ENCODE data around the gene WBP1L. TPM values are rescaled to one million over a fixed set of nuclear protein-coding genes. Genes with fewer than 3 reads are reported as not detected.
"Not testable (repeated sequence)": the region's sequence is repeated elsewhere in the genome, so short reads cannot be mapped to it uniquely, and the experiment has no call there.

WBP1L gene
- total and polyA plus RNA-seq, 4 experiments from 2014 or later: 25.7 to 41.1 (median 36.8) TPM

GRCh38 chr10:102753718-102754117 lies 10.0 kb downstream of the WBP1L start:
- Mint-ChIP-seq H3K4me1 (peaks cover 40 to 62% (median 48%) of the 10 kb centered on the region in 4 donors), H3K4me3 (no peak overlapping the region), H3K27me3 (no peaks in the 10 kb centered on the region), H3K36me3 (peaks cover 10 to 12% of the 10 kb centered on the region in 2 donors), H3K27ac (peak overlapping the region in 4 of 7 donors; percentile 8 to 83 (median 53)), H3K9me3 (no peaks in the 10 kb centered on the region)
- intact Hi-C loops (cut with micrococcal nuclease): no loop called here
- no peaks in the 10 kb centered on the region for H3K27me3 ChIP-seq (ENCODE audit: insufficient read depth, low read length)
- POLR2A ChIA-PET (ENCODE audit: partially characterized antibody): no interaction called here
- H3K27ac ChIP-seq (ENCODE audit: low read depth, low read length): no peak overlapping the region
- no peaks in the 10 kb centered on the region for H3K9me3 ChIP-seq (ENCODE audit: control insufficient read depth in 1 of 2, low read length in 2 of 2)
- DNase-seq: no peak
- peaks cover 41% of the 10 kb centered on the region for H3K4me1 ChIP-seq (ENCODE audit: insufficient read depth, low read length)
- no peak overlapping the region for H3K4me3 ChIP-seq (ENCODE audit: low read length in 2 of 2)
- no peaks in the 10 kb centered on the region for H3K36me3 ChIP-seq (ENCODE audit: insufficient read depth, low read length)
- CTCF ChIA-PET (ENCODE audit: partially characterized antibody): interaction anchor here (1.4 to 3.9 kb wide), 5 partner anchors 10 to 28 kb away, joined by 3 to 15 read pairs (median 6); partner anchors contain the start of gene WBP1L

GRCh38 chr10:102757323-102757722 lies 13.6 kb downstream of the WBP1L start:
- Histone ChIP-seq H3K9me3 (ENCODE audit: control insufficient read depth in 1 of 2, low read length in 2 of 2) (no peaks in the 10 kb centered on the region), H3K27me3 (ENCODE audit: insufficient read depth, low read length) (no peaks in the 10 kb centered on the region), H3K4me1 (ENCODE audit: insufficient read depth, low read length) (peaks cover 30% of the 10 kb centered on the region), H3K36me3 (ENCODE audit: insufficient read depth, low read length) (no peaks in the 10 kb centered on the region), H3K27ac (ENCODE audit: low read depth, low read length) (no peak overlapping the region), H3K4me3 (ENCODE audit: low read length in 2 of 2) (no peak overlapping the region)
- no peaks in the 10 kb centered on the region for H3K27me3 Mint-ChIP-seq
- ChIA-PET CTCF (ENCODE audit: partially characterized antibody) (no interaction called here), POLR2A (ENCODE audit: partially characterized antibody) (no interaction called here)
- H3K27ac Mint-ChIP-seq: no peak overlapping the region
- H3K9me3 Mint-ChIP-seq: no peaks in the 10 kb centered on the region
- no peak for DNase-seq
- no peak overlapping the region for H3K4me3 Mint-ChIP-seq
- peaks cover 28 to 47% (median 39%) of the 10 kb centered on the region in 4 donors for H3K4me1 Mint-ChIP-seq
- intact Hi-C loops (cut with micrococcal nuclease): no loop called here
- H3K36me3 Mint-ChIP-seq: peaks cover 21 to 23% of the 10 kb centered on the region in 2 donors

GRCh38 chr10:102758240-102758932 lies 14.6 kb downstream of the WBP1L start:
- peaks cover 23 to 29% of the 10 kb centered on the region in 2 donors for H3K36me3 Mint-ChIP-seq
- no peaks in the 10 kb centered on the region for H3K27me3 Mint-ChIP-seq
- DNase-seq: no peak
- H3K4me3 Mint-ChIP-seq: peak overlapping the region in 1 of 8 donors; percentile 29
- H3K4me3 ChIP-seq (ENCODE audit: low read length in 2 of 2): no peak overlapping the region
- H3K9me3 Mint-ChIP-seq: no peaks in the 10 kb centered on the region
- no peak overlapping the region for H3K27ac ChIP-seq (ENCODE audit: low read depth, low read length)
- no peaks in the 10 kb centered on the region for H3K36me3 ChIP-seq (ENCODE audit: insufficient read depth, low read length)
- H3K27ac Mint-ChIP-seq: peak overlapping the region in 5 of 7 donors; percentile 22 to 78 (median 58)
- intact Hi-C loops (cut with micrococcal nuclease): no loop called here
- CTCF ChIA-PET (ENCODE audit: partially characterized antibody): no interaction called here
- peaks cover 19% of the 10 kb centered on the region for H3K4me1 ChIP-seq (ENCODE audit: insufficient read depth, low read length)
- peaks cover 21 to 41% (median 32%) of the 10 kb centered on the region in 4 donors for H3K4me1 Mint-ChIP-seq
- no peaks in the 10 kb centered on the region for H3K9me3 ChIP-seq (ENCODE audit: control insufficient read depth in 1 of 2, low read length in 2 of 2)
- H3K27me3 ChIP-seq (ENCODE audit: insufficient read depth, low read length): no peaks in the 10 kb centered on the region
- POLR2A ChIA-PET (ENCODE audit: partially characterized antibody): interaction anchor here (1.6 kb wide), 1 partner anchor 14 kb away, joined by 4 read pairs; the partner anchor contains the start of gene WBP1L

GRCh38 chr10:102758933-102759262 lies 15.2 kb downstream of the WBP1L start:
- H3K4me1 ChIP-seq (ENCODE audit: insufficient read depth, low read length): peaks cover 15% of the 10 kb centered on the region
- H3K36me3 ChIP-seq (ENCODE audit: insufficient read depth, low read length); DNase-seq; intact Hi-C loops (cut with micrococcal nuclease); H3K27me3 Mint-ChIP-seq; H3K9me3 Mint-ChIP-seq; H3K4me3 ChIP-seq (ENCODE audit: low read length in 2 of 2); CTCF ChIA-PET (ENCODE audit: partially characterized antibody); H3K27ac ChIP-seq (ENCODE audit: low read depth, low read length); H3K27me3 ChIP-seq (ENCODE audit: insufficient read depth, low read length); H3K9me3 ChIP-seq (ENCODE audit: control insufficient read depth in 1 of 2, low read length in 2 of 2): not testable (repeated sequence)
- peak overlapping the region in 3 of 7 donors; percentile 58 to 78 (median 73) for H3K27ac Mint-ChIP-seq
- H3K36me3 Mint-ChIP-seq: peaks cover 23 to 27% of the 10 kb centered on the region in 2 donors
- POLR2A ChIA-PET (ENCODE audit: partially characterized antibody): interaction anchor here (1.6 kb wide), 1 partner anchor 15 kb away, joined by 4 read pairs; the partner anchor contains the start of gene WBP1L
- H3K4me1 Mint-ChIP-seq: peaks cover 16 to 37% (median 27%) of the 10 kb centered on the region in 4 donors
- H3K4me3 Mint-ChIP-seq: peak overlapping the region in 1 of 8 donors; percentile 29

- intact Hi-C loops (cut with micrococcal nuclease): no loop called here
- no peak overlapping the region for H3K4me3 Mint-ChIP-seq
- H3K27ac Mint-ChIP-seq: no peak overlapping the region
- Histone ChIP-seq H3K4me1 (ENCODE audit: insufficient read depth, low read length) (peaks cover 15% of the 10 kb centered on the region), H3K36me3 (ENCODE audit: insufficient read depth, low read length) (no peaks in the 10 kb centered on the region), H3K9me3 (ENCODE audit: control insufficient read depth in 1 of 2, low read length in 2 of 2) (no peaks in the 10 kb centered on the region), H3K4me3 (ENCODE audit: low read length in 2 of 2) (no peak overlapping the region), H3K27ac (ENCODE audit: low read depth, low read length) (no peak overlapping the region), H3K27me3 (ENCODE audit: insufficient read depth, low read length) (no peaks in the 10 kb centered on the region)
- CTCF ChIA-PET (ENCODE audit: partially characterized antibody): interaction anchor here (1.1 to 1.5 kb wide), 2 partner anchors 8 to 45 kb away, joined by 3 to 5 read pairs; partner anchors contain the start of genes ARL3 and SFXN2
- peaks cover 23 to 31% of the 10 kb centered on the region in 2 donors for H3K36me3 Mint-ChIP-seq
- POLR2A ChIA-PET (ENCODE audit: partially characterized antibody): interaction anchor here (0.6 to 1.6 kb wide), 2 partner anchors 16 to 114 kb away, joined by 3 to 4 read pairs; partner anchors contain the start of gene WBP1L
- H3K4me1 Mint-ChIP-seq: peaks cover 16 to 43% (median 27%) of the 10 kb centered on the region in 4 donors
- no peak for DNase-seq
- no peaks in the 10 kb centered on the region for H3K27me3 Mint-ChIP-seq
- H3K9me3 Mint-ChIP-seq: no peaks in the 10 kb centered on the region
Measured at GRCh38 chr10:102759497-102760210, 15.9 kb downstream of the WBP1L start.

- H3K9me3 Mint-ChIP-seq: no peaks in the 10 kb centered on the region
- peaks cover 16% of the 10 kb centered on the region for H3K4me1 ChIP-seq (ENCODE audit: insufficient read depth, low read length)
- no peak overlapping the region for H3K27ac ChIP-seq (ENCODE audit: low read depth, low read length)
- POLR2A ChIA-PET (ENCODE audit: partially characterized antibody): no interaction called here
- no peaks in the 10 kb centered on the region for H3K27me3 Mint-ChIP-seq
- CTCF ChIA-PET (ENCODE audit: partially characterized antibody): no interaction called here
- H3K4me3 ChIP-seq (ENCODE audit: low read length in 2 of 2): no peak overlapping the region
- peaks cover 22 to 39% (median 32%) of the 10 kb centered on the region in 4 donors for H3K4me1 Mint-ChIP-seq
- H3K4me3 Mint-ChIP-seq: no peak overlapping the region
- peak overlapping the region in 1 of 7 donors; percentile 8 for H3K27ac Mint-ChIP-seq
- H3K27me3 ChIP-seq (ENCODE audit: insufficient read depth, low read length): no peaks in the 10 kb centered on the region
- H3K9me3 ChIP-seq (ENCODE audit: control insufficient read depth in 1 of 2, low read length in 2 of 2): no peaks in the 10 kb centered on the region
- DNase-seq: no peak
- no peaks in the 10 kb centered on the region for H3K36me3 ChIP-seq (ENCODE audit: insufficient read depth, low read length)
- intact Hi-C loops (cut with micrococcal nuclease): no loop called here
- peaks cover 26 to 33% of the 10 kb centered on the region in 2 donors for H3K36me3 Mint-ChIP-seq
Measured at GRCh38 chr10:102761981-102762380, 18.2 kb downstream of the WBP1L start.

- no peak for DNase-seq
- Histone ChIP-seq H3K4me1 (ENCODE audit: insufficient read depth, low read length) (peaks cover 16% of the 10 kb centered on the region), H3K4me3 (ENCODE audit: low read length in 2 of 2) (no peak overlapping the region), H3K9me3 (ENCODE audit: control insufficient read depth in 1 of 2, low read length in 2 of 2) (no peaks in the 10 kb centered on the region), H3K36me3 (ENCODE audit: insufficient read depth, low read length) (no peaks in the 10 kb centered on the region), H3K27ac (ENCODE audit: low read depth, low read length) (no peak overlapping the region), H3K27me3 (ENCODE audit: insufficient read depth, low read length) (no peaks in the 10 kb centered on the region)
- Mint-ChIP-seq H3K27me3 (no peaks in the 10 kb centered on the region), H3K4me1 (peaks cover 22 to 40% (median 31%) of the 10 kb centered on the region in 4 donors), H3K36me3 (peaks cover 26 to 32% of the 10 kb centered on the region in 2 donors), H3K9me3 (no peaks in the 10 kb centered on the region), H3K4me3 (no peak overlapping the region), H3K27ac (peak overlapping the region in 1 of 7 donors; percentile 66)
- ChIA-PET CTCF (ENCODE audit: partially characterized antibody) (interaction anchor here (2.8 kb wide), 1 partner anchor 9 kb away, joined by 15 read pairs; no protein-coding TSS in a partner anchor), POLR2A (ENCODE audit: partially characterized antibody) (interaction anchor here (0.7 kb wide), 1 partner anchor 258 kb away, joined by 3 read pairs; the partner anchor contains the start of gene SUFU)
- intact Hi-C loops (cut with micrococcal nuclease): no loop called here
Measured at GRCh38 chr10:102762401-102763015, 18.8 kb downstream of the WBP1L start.

Measured in CD4-positive, alpha-beta memory T cell (primary cell).